Parietal lobe (tissue), 1 donor: Measurements from ENCODE around the gene KLHL41. TPM values are rescaled to one million over a fixed set of nuclear protein-coding genes. Genes with fewer than 3 reads are reported as not detected.

Experiments
- total RNA-seq: library from RNA; depleted of rRNA; stranded (reverse); fragments of >200 nt; gene quantifications from one replicate; pipeline ENCODE4 v1.2.3, GENCODE V29; 2014

The KLHL41 gene
- 2.8 TPM for total RNA-seq

DNA sequence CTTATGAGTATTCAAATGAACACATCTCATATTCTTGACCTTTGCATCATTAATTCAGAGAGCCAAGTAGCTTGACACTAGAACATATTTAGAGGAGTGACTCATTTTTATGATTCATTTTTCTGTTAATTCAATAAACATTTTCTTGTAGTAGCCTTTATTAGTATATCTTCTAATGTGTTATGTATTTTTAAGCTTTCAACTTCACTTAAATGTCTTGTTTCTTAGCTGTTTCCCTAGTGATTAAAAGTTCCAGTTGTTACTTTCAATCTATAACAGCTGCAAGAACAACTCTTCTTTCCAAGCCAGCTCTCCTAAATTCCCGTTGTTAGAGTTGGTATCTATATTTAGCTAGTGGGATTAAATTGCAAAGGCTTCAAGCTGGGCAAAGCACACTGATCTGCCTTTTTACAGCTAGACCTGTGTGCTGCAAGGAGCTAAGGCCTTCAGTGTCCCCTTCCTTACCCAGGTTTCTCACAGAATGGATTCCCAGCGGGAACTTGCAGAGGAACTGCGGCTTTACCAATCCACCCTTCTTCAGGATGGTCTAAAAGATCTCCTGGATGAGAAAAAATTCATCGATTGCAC lies at the start of gene KLHL41:
TSS of gene KLHL41 (plus strand) at position 405 of the 588 bp plus-strand sequence. CDS start at position 482, 77 bp downstream.

DNA sequence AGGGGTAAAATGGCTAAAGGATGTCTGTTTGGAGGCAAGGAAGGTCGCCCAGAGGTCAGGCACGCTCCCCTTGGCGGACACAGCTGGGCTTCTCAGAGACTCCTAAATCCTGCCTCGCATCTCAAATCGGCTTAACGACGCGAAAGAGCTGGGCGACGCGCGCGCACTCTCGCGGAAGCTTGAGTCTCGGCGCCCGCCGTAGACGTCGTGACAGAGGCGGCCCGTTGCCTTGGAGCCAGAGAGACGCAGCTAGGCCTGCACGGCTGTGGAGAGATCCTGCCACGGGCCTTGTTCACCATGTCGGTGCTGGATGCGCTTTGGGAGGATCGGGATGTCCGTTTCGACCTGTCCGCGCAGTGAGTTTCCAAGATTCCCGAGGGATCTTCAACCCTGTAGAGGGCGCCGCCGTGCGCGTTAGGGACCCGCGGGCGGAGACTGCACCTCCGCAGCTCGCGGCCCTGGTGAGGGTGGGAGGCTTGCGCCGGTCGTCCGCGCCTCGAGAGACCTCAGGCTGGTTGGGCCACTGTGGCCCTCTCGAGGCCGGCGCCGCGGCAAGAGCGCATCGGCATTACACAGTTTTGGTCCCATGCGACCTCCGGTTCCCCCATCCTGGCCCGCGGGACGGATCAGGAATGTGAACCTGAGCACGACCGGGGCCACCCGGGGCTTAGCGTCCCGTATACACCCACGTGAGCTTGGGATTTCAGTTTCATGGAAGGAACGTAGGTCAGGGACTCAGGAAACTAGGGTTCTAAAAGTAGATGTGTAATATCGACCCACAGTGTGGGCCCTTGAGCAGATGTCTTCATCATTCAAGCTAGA lies 30.0 kb upstream of the KLHL41 start, which contains the start of gene BBS5:
TSS of gene BBS5 (plus strand) at position 238 of the 822 bp plus-strand sequence. CDS start at position 298, 60 bp downstream.

DNA sequence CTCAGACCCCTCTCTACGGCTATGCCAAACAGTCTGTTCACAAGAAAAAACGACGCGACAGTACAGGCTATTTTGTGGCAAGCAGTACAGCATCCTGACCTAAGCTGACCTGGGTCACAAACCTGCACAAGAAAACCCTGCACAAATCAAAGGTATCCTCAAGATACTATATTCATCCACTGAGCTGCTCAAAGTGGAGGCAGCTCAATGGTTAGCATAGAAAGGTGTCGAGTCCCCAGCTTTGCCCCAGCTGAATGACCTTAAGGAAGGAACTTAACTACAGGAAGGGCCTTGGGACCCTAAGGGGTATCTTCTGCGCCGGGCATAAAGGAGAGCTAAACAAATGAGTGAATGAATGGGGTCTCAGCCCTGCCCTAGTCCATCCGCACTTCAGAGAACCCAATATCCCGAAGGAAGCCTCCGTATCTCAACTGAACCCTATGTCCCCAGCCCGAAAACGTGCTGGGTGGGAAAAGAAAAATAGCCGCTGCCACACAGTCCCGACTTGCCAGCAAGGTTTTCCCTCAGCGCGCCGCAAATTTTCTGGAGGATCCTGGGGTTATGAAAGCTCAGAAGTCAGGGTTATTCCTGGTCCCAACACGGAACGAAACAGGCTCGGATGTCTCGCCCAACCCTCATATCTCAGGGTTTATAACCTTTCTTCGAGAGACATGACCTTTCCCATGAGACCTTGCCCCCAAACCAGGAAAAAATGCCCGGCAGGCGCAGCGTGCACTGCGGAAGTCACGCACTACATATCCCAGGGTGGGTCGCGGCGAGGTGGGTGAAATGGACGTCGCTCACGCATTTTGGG lies 63.9 kb downstream of the KLHL41 start, which contains the start of gene FASTKD1:
TSS of gene FASTKD1 (minus strand) at position 706 of the 814 bp plus-strand sequence. CDS start 1,836 bp downstream, outside the sequence.

Other genes with a start within 250 kb of the KLHL41 start
- gene LRP2, start 147.2 kb upstream of the KLHL41 start, total RNA-seq: 1.3 TPM
- 21.9 TPM for gene BBS5, start 30.2 kb upstream of the KLHL41 start, total RNA-seq
- 77.6 TPM for gene FASTKD1, start 64.2 kb downstream of the KLHL41 start, total RNA-seq
- gene PPIG, start 74.6 kb downstream of the KLHL41 start, total RNA-seq: 49.5 TPM
- gene CFAP210, start 184.7 kb downstream of the KLHL41 start, total RNA-seq: 2.2 TPM
- gene PHOSPHO2, start 184.8 kb downstream of the KLHL41 start, total RNA-seq: 21.3 TPM
- gene KLHL23, start 224.1 kb downstream of the KLHL41 start, total RNA-seq: 178 TPM